Measurements from ENCODE around the gene TRIM66. TPM values are rescaled to one million over a fixed set of nuclear protein-coding genes. Genes with fewer than 3 reads are reported as not detected.

The TRIM66 gene
- total RNA-seq, 1 experiment from 2014 or later: 2.1 TPM

DNA sequence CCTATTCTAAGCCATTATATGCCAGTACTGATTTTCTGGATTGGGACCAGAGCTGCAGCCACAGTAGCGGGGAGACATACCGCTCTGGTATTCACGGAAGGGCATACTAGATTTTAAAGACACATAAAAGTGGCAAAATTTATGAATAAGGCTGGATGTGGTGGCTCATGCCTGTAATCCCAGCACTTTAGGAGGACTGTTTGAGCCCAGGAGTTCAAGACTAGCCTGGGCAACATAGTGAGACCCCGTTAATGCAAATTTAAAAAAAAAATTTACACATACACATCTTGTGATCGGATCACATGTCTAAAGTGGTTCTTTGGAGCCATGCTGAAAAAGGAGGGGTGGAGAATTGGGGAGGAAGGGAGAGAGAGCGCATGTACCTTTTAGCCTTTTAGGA lies 9.1 kb upstream of the TRIM66 start:
- Histone ChIP-seq H2BK20ac (ENCODE audit: low read depth, low read length, poor library complexity, severe bottlenecking) (no peak overlapping the region), H3K18ac (ENCODE audit: insufficient read length, low read depth, low read length) (no peak overlapping the region), H3K79me1 (ENCODE audit: insufficient read depth, low read depth, low read length, poor library complexity, severe bottlenecking) (no peaks in the 10 kb centered on the region), H2BK12ac (ENCODE audit: insufficient read length, low read depth, low read length) (no peak overlapping the region), H2BK15ac (ENCODE audit: low read depth, low read length) (no peak overlapping the region), H2BK120ac (ENCODE audit: low read depth, low read length, poor library complexity, severe bottlenecking) (no peak overlapping the region), H3K56ac (ENCODE audit: insufficient read length, low read depth, low read length) (no peak overlapping the region), H3K23ac (ENCODE audit: insufficient read length, low read depth, low read length) (no peak overlapping the region), H3K4me2 (ENCODE audit: insufficient read depth, insufficient read length, low read length) (no peak overlapping the region), H3K23me2 (ENCODE audit: insufficient read length, low read depth, low read length, poor library complexity, severe bottlenecking) (peaks cover 4% of the 10 kb centered on the region), H3K27ac (ENCODE audit: insufficient read length, low read depth, low read length) (no peak overlapping the region), H3K79me2 (ENCODE audit: insufficient read depth, low read length) (no peaks in the 10 kb centered on the region; the same call in 1 of the 2 replicates), H3K4ac (ENCODE audit: low read depth, low read length) (no peak overlapping the region), H3K9ac (ENCODE audit: extremely low read depth, insufficient read length, low read length) (no peak overlapping the region), H2AK5ac (ENCODE audit: insufficient read length, low read length) (no peak overlapping the region), H3K14ac (ENCODE audit: insufficient read depth, low read length) (no peak overlapping the region), H3K4me1 (ENCODE audit: insufficient read depth, low read length) (peaks cover 3% of the 10 kb centered on the region; the same call in 1 of the 2 replicates), H2BK5ac (ENCODE audit: insufficient read length, low read length) (no peak overlapping the region), H4K20me1 (ENCODE audit: control insufficient read depth, insufficient read depth, insufficient read length) (no peaks in the 10 kb centered on the region), H2AFZ (ENCODE audit: low read length) (no peak overlapping the region), H4K91ac (ENCODE audit: insufficient read length, low read depth, low read length) (no peak overlapping the region), H3K9me3 (ENCODE audit: control insufficient read depth, low read depth, low read length) (no peaks in the 10 kb centered on the region), H4K8ac (replicated peaks; ENCODE audit: insufficient read length, low read depth, low read length) (no peak overlapping the region), H3K27me3 (ENCODE audit: insufficient read depth, low read length) (no peaks in the 10 kb centered on the region), H3T11ph (ENCODE audit: low read length) (no peak overlapping the region), H4K5ac (ENCODE audit: insufficient read length, low read depth, low read length) (no peak overlapping the region)
- Mint-ChIP-seq H3K4me3 (no peak overlapping the region), H3K27ac (peak overlapping the region; percentile 39 to 56 (median 49); a peak in 1 of 7 replicates), H3K27me3 (ENCODE audit: low read depth) (no peaks in the 10 kb centered on the region; the same call in 1 of the 2 replicates), H3K9me3 (no peaks in the 10 kb centered on the region; a peak in 1 of 5 replicates), H3K36me3 (ENCODE audit: insufficient read depth in 1 of 3, low read depth in 3 of 3) (peaks cover 37 to 87% (median 62%) of the 10 kb centered on the region in 3 experiments; a peak in 6 of 7 replicates), H3K4me1 (peaks cover 30 to 42% of the 10 kb centered on the region in 2 experiments)
- no CpG with 5 or more reads among the region's 6 CpGs for WGBS (ENCODE audit: extremely low coverage, insufficient read length, low lambda C conversion rate)
- peak; percentile 17 for DNase-seq
- TF ChIP-seq, protein P1, sequence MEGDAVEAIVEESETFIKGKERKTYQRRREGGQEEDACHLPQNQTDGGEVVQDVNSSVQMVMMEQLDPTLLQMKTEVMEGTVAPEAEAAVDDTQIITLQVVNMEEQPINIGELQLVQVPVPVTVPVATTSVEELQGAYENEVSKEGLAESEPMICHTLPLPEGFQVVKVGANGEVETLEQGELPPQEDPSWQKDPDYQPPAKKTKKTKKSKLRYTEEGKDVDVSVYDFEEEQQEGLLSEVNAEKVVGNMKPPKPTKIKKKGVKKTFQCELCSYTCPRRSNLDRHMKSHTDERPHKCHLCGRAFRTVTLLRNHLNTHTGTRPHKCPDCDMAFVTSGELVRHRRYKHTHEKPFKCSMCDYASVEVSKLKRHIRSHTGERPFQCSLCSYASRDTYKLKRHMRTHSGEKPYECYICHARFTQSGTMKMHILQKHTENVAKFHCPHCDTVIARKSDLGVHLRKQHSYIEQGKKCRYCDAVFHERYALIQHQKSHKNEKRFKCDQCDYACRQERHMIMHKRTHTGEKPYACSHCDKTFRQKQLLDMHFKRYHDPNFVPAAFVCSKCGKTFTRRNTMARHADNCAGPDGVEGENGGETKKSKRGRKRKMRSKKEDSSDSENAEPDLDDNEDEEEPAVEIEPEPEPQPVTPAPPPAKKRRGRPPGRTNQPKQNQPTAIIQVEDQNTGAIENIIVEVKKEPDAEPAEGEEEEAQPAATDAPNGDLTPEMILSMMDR (conservative IDR thresholded peaks at IDR 0.05): no peak
